Stimulated activated CD4-positive, alpha-beta T cell treated with anti-CD3 and anti-CD28 coated beads, Interleukin-4, amount 100 ng/mL, for 1 hour (primary cell): ENCODE data around the gene DLG3.

ENCODE experiments used
- DNase-seq: peaks from one replicate; pipeline ENCODE4 v3.0.0-alpha.2; 2020

Gene DLG3

DNA sequence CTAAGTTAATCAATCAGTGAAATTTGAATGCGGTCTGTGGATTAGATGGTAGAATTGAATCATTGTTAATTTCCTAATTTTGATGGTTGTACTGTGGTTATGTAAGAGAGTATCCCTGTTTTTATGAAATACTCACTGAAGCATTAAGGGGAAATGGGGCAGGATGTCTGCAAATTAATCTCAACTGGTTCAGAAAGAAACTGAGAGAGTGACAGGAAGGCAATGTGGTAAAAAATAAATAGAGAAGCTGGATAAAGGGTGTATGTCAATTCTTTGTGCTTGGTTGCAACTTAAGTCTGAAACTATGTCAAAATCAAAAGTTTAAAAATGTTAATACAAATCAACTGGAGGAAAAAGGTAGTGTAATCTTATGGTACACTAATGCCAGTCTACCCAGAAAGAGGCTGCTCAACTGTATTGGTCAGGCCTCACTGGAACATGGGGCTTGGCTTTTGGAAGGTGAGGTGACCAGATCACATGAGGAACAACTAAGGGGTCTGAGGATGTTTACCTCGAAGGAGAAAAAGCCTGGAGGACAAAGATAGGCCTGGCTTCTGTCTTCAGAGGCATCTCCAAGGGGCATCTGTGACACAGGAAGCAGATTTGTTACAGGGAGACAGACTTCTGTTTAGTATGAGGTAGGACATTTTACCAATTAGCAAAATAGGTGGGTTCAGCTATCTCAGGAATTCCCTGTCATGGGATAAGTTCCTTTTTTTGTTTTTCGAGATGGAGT is 83.1 kb downstream of the DLG3 start:
- no peak for DNase-seq

DNA sequence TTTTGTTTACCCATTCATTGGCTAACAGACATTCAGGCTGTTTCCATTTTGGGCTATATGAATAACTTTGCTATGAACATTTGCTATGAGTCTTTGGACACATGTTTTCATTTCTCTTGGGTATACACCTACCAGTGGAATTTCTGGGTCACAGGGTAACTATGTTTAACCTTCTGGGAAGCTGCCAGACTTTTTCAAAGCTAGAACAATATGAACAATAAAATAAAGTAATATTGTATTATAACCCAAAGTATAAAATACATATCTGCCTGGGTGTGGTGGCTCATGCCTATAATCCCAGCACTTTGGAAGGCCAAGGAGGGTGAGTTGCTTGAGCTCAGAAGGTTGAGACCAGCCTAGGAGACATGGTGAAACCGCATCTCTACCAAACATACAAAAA is 90.6 kb downstream of the DLG3 start:
- no peak for DNase-seq

DNA sequence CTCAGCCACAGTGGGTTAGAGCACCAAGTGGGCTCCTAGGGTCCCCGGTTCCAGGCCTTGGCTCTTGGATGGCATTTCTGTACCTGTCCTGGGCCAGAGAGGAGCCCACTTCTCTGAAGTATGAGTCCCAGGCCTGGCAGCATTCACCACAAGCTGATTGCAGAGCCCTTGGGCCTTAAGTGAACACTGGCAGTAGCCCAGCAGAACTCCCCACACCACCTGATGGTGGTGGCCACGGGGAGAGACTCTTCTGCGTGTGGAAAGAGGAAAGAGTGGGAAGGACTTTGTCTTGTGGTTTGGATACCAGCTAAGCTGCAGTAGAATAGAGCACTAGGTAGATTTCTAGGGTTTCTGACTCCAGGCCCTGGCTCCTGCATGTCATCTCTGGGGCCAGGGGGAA is 104.8 kb downstream of the DLG3 start:
- DNase-seq = no peak

DNA sequence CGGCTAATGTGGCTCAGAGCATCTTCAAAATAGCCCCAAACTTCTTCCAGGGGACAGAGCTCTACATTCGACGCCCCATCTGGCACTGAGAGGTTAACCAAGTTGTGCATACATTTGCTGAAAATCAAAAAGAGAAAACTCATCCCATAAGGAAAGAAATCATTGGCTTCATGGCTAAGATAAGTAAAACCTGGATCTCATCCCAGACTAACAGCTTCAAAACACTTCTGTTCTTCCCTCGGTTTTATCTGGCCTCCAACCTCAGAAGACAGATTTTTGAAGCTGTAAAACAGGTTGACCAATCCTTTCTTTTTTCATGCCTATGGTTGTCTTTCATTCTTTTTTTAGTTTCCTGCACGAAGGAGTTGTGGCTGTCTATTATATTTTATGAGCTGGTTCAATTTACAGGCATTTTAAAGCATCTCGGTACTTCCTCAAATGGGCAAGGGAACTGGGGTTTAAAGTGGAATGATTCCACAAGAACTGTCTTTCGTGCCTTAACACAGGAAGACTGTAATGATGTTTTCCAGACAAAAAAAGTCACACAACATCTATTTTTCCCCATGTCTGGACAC is 107.6 kb downstream of the DLG3 start:
- DNase-seq = no peak

DNA sequence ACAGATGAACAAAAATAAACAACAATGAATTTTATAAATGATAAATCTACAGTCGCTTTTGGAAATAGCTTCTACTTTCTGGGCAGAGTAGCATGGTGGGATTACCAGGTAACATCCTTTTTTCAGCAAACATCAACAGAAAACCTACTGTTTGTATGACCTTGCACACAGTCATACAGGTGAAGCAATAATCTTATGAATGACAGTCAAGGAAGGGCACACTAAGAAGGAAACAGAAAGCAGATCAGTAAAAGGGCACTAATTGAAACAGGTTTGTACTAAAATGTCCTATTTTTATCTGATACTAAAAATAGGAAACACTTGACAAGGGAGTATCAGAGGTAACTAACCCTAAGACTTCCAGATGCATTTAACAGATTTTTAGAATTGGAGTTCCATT is 108.9 kb downstream of the DLG3 start:
- DNase-seq = no peak

DNA sequence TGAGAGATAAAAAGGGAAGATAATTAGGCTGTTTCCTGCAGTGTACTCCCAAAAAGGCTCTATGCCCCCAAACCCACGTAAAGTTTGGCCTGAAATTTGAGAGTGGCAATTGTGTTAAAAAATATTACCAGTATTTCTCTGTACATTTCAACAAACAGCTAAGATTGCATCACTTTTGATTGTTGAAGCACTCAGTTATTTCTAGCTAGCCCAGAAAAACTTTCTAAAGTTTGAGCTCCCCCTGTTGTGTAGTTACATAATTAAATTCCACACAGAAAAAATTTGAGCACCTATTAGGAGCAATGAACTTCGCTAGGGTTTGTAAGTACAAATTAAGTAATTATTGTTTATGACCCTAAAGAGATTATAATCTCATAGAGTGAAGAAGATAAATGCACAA is 109.4 kb downstream of the DLG3 start:
- no peak for DNase-seq

DNA sequence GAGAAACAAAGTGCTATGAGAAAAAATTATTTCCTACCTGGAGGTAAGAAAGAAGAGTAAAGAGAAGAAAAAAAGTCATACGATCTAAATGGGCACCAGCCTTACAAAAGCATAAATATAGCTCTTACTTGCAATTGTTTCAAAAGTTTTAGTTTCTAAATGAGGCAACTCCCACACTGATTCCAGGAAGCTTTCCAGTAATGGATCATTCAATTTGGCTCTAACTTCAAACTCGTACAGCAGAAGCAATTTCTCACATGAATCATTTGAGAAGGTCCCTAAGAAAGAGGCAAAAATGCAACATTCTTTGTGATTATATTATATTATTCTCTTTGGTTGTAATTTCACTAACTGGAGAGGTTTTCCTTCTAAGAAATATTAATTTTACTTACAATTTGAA is 109.9 kb downstream of the DLG3 start:
- DNase-seq = no peak

DNA sequence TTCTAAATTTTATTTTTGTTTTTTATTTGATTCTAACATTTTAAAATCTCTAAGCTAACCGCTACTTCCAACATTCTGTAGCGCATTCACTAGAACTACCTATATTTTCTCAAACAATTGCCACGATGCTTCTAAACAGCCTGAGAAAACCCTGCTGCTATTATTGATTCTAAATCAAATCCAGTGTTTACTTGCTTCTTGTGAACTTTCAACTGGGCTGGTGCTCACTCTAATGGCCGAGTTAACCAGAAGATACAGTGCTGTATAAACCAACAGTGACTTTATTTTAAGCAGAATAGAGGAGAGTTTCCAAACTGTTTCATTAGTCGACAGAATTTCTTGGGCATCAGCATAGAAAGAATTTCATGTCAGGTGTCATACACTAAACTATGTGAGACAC is 110.3 kb downstream of the DLG3 start:
- DNase-seq = no peak
